HepG2 (cell line): Measurements from ENCODE around the gene IFNAR2. TPM values are rescaled to one million over a fixed set of nuclear protein-coding genes. Genes with fewer than 3 reads are reported as not detected.

Source experiments
- ATAC-seq: fragments of 200-7000 bp; cut with Tn5 transposase; 3 replicates; pipeline ENCODE4 v1.9.1; 2020; ENCODE audit warnings: mild to moderate bottlenecking, moderate library complexity
- BruUV-seq: library from RNA; stranded (reverse); fragments of 400-500 nt; replicated peaks from 2 replicates; lab custom pipeline; 2021; lab: Mats Ljungman, UMichigan
- CTCF ChIA-PET: fragments of 300-600 bp; formaldehyde crosslinking; extraction: SDS; loops from one replicate; lab custom pipeline; 2021; ENCODE audit warnings: low total read pairs, inconsistent platforms, low intra/inter-chr PET ratio; lab: Yijun Ruan, JAX
- POLR2A ChIA-PET: fragments of 350-600 bp; sonication (Branson Sonifier 250); formaldehyde crosslinking; loops from one replicate; lab custom pipeline; 2020; ENCODE audit warnings: antibody characterized with exemption, inconsistent platforms; lab: Yijun Ruan, JAX
- DNase-seq: peaks from one replicate; pipeline ENCODE4 v3.0.0-alpha.2; 2015; ENCODE audit warnings: low spot score
- FAIRE-seq: peaks from 3 replicates; lab custom pipeline; 2011; peaks lifted over from hg19 to GRCh38; lab: Jason Lieb, UNC
- H2AFZ ChIP-seq: one replicate; pipeline ENCODE4 v1.6.1; 2011; ENCODE audit warnings: low read length, inconsistent platforms
- H3K27ac ChIP-seq: fragments of 300-600 bp; 3 replicates; pipeline ENCODE4 v1.8.0; 2011; ENCODE audit warnings: mixed run types, mild to moderate bottlenecking, mixed read lengths, low read length, inconsistent platforms; ENCODE audit not compliant: insufficient read depth; ENCODE audit errors: extremely low read length
- H3K27me3 ChIP-seq, 2 experiments: fragments of 200-600 bp in 1 of 2; 2 replicates in 1 of 2; 3 replicates in 1 of 2; pipeline versions ENCODE4 v1.6.0 to v1.8.0; 2011; ENCODE audit warnings: low read length in 2 of 2, mild to moderate bottlenecking in 2 of 2, moderate library complexity in 2 of 2, inconsistent platforms in 1 of 2; ENCODE audit not compliant: insufficient read depth in 2 of 2, control insufficient read depth in 1 of 2
- H3K36me3 ChIP-seq, 2 experiments: fragments of 200-600 bp in 1 of 2; replicated peaks in 1 of 2; 2 replicates in 1 of 2; 3 replicates in 1 of 2; pipeline versions ENCODE4 v1.5.1 to v1.8.0; 2011; ENCODE audit warnings: low read length in 2 of 2, inconsistent platforms in 1 of 2; ENCODE audit not compliant: insufficient read depth in 2 of 2, control insufficient read depth in 1 of 2
- H3K4me1 ChIP-seq: 2 replicates; pipeline ENCODE4 v1.5.1; 2012; ENCODE audit warnings: low read length, inconsistent platforms; ENCODE audit not compliant: insufficient read depth
- H3K4me2 ChIP-seq: 2 replicates; pipeline ENCODE4 v1.6.0; 2011; ENCODE audit warnings: low read depth, low read length, inconsistent platforms
- H3K4me3 ChIP-seq, 3 experiments: fragments of 200-600 bp in 1 of 3; sonication (generic), shearing (Covaris generic) in 1 of 3; replicated peaks in 1 of 3; 2 replicates each; pipeline ENCODE4 v1.5.1; 2011 to 2016; ENCODE audit warnings: low read length in 3 of 3, inconsistent platforms in 2 of 3, low read depth in 2 of 3, mild to moderate bottlenecking in 2 of 3, control low read depth in 1 of 3, mixed read lengths in 1 of 3; ENCODE audit not compliant: insufficient read depth in 1 of 3
- H3K79me2 ChIP-seq: one replicate; pipeline ENCODE4 v1.6.1; 2011; ENCODE audit warnings: low read length, inconsistent platforms; ENCODE audit not compliant: insufficient read depth
- H3K9ac ChIP-seq: 2 replicates; pipeline ENCODE4 v1.6.0; 2011; ENCODE audit warnings: mild to moderate bottlenecking, low read depth, low read length, inconsistent platforms; ENCODE audit not compliant: insufficient read depth
- H3K9me3 ChIP-seq: 2 replicates; pipeline ENCODE4 v1.5.1; 2012; ENCODE audit warnings: mild to moderate bottlenecking, low read length
- H4K20me1 ChIP-seq: 2 replicates; pipeline ENCODE4 v1.6.0; 2011; ENCODE audit warnings: inconsistent platforms, mild to moderate bottlenecking, low read length, moderate library complexity; ENCODE audit not compliant: insufficient read depth
- FOSL1 ChIP-seq: sonication (generic); formaldehyde crosslinking; IDR thresholded peaks from 2 replicates; pipeline ENCODE4 v1.9.0; 2021; ENCODE audit warnings: missing genetic modification reagents, borderline replicate concordance
- JUNB ChIP-seq: sonication (generic); formaldehyde crosslinking; IDR thresholded peaks from 2 replicates; pipeline ENCODE4 v1.8.0; 2022; ENCODE audit warnings: missing genetic modification reagents, mild to moderate bottlenecking, borderline replicate concordance
- LCORL ChIP-seq, 2 experiments: fragments of 450-650 bp in 1 of 2; sonication (generic) in 1 of 2; formaldehyde crosslinking in 1 of 2; IDR thresholded peaks; 2 replicates each; pipeline versions ENCODE4 v1.5.0 to v1.6.1; 2017 to 2020; ENCODE audit warnings: antibody characterized with exemption in 1 of 2, missing genetic modification reagents in 1 of 2
- TBL1XR1 ChIP-seq: fragments of 150-350 bp; IDR thresholded peaks from 2 replicates; pipeline ENCODE4 v1.6.1; 2014; ENCODE audit warnings: borderline replicate concordance, low read length; ENCODE audit not compliant: partially characterized antibody
- TRIM24 ChIP-seq: sonication (generic); formaldehyde crosslinking; IDR thresholded peaks from 2 replicates; pipeline ENCODE4 v1.8.0; 2022; ENCODE audit warnings: mild to moderate bottlenecking, missing genetic modification reagents
- ZNF274 ChIP-seq: sonication (generic); formaldehyde crosslinking; IDR thresholded peaks from 2 replicates; pipeline ENCODE4 v1.5.1; 2020; ENCODE audit warnings: mild to moderate bottlenecking, missing genetic modification reagents
- WGBS: methylation state at CpG from one replicate; pipeline ENCODE4 v1.1.6; 2017; ENCODE audit warnings: low lambda C conversion rate; 5-methylcytosine and 5-hydroxymethylcytosine counted together
- in situ Hi-C: cut with HindIII; loops from 2 replicates; pipeline ENCODE4 v1.10.0; 2017; ENCODE audit warnings: low pct_unique_long_range_greater_than_20kb; ENCODE audit not compliant: extremely low pct_ligation_motif_present
- intact Hi-C: fragments of 100-400 bp; cut with micrococcal nuclease; formaldehyde crosslinking; loops from one replicate; pipeline ENCODE4 v1.10.0; 2022; ENCODE audit not compliant: unreplicated experiment
- polyA plus RNA-seq, 8 experiments: library from polyadenylated mRNA; depleted of rRNA in 3 of 8; stranded (reverse) in 7 of 8; unstranded in 1 of 8; fragments of >200 nt; fragmentation: Illumina TruSeq in 4 of 8; extraction: Trizol in 4 of 8; gene quantifications; 2 replicates each; pipeline versions ENCODE4 v1.2.1 to v1.2.3, GENCODE V29; 2011 to 2016; ENCODE audit warnings: low read depth in 4 of 8, missing spikeins in 1 of 8, mixed read lengths in 1 of 8; ENCODE audit not compliant: insufficient read depth in 1 of 8
- total RNA-seq, 5 experiments: library from RNA; depleted of rRNA; stranded (reverse); fragments of >200 nt; fragmentation: Illumina TruSeq; extraction: Trizol; gene quantifications; 2 replicates each; pipeline ENCODE4 v1.2.3, GENCODE V29; 2016; ENCODE audit warnings: low read depth in 1 of 5

IFNAR2 gene
- total and polyA plus RNA-seq, 2 of the 13 experiments (the other 11 are each of a cell fraction or from before 2014, with no cell fraction given) = 5.1 to 24.1 TPM

- TF ChIP-seq FOSL1 (CRISPR knock-in tag) (no peak), TRIM24 (CRISPR knock-in tag) (no peak), JUNB (no peak)
- TF ChIP-seq, all 625 proteins: peak for 0
Measured at GRCh38 chr21:33264561-33264960, 34.8 kb downstream of the IFNAR2 start (continued).

- H3K4me2 ChIP-seq = peak overlapping the region; percentile 94
- TF ChIP-seq ZNF274 (no peak), TBL1XR1 (no peak), LCORL (IDR thresholded peaks at IDR 0.05) (no peak), LCORL (CRISPR knock-in tag; IDR thresholded peaks at IDR 0.05) (peak; percentile 20; the same call in 1 of the 2 replicates)
- no TSS peak for BruUV-seq
- H3K27ac ChIP-seq = peak overlapping the region; percentile 5
- ChIA-PET CTCF (no interaction called here), POLR2A (interaction anchor here (0.9 to 2.8 kb wide), 3 partner anchors 35 to 62 kb away, joined by 4 to 15 read pairs (median 4); partner anchors contain the start of genes IFNAR1 and IFNAR2)
- H3K9ac ChIP-seq = no peak overlapping the region
- peak overlapping the region; percentile 85 to 89 (median 85); a peak in 3 of 6 replicates for H3K4me3 ChIP-seq
- DNase-seq (no peak), FAIRE-seq (no peak), ATAC-seq (peak; percentile 4; the same call in 1 of the 3 replicates)
- H2AFZ ChIP-seq = no peak overlapping the region
- intact Hi-C loops = loop anchor here (5.0 kb wide), 2 partner anchors 33 to 63 kb away; no protein-coding TSS in a partner anchor
- in situ Hi-C loops = no loop called here
- no peaks in the 10 kb centered on the region for H4K20me1 ChIP-seq
- peaks cover 7 to 10% of the 10 kb centered on the region in 2 experiments; a peak in 4 of 5 replicates for H3K36me3 ChIP-seq
- WGBS = 94% methylated on average over 12 of the region's 12 CpGs
- no peaks in the 10 kb centered on the region for H3K9me3 ChIP-seq
- no peaks in the 10 kb centered on the region for H3K79me2 ChIP-seq
- H3K27me3 ChIP-seq = no peaks in the 10 kb centered on the region; a peak in 1 of 5 replicates
- H3K4me1 ChIP-seq = peaks cover 49% of the 10 kb centered on the region
Measured at GRCh38 chr21:33265664-33266049, 35.9 kb downstream of the IFNAR2 start.
